MCF 10A (cell line): ENCODE data around the gene SVIL. TPM values are rescaled to one million over a fixed set of nuclear protein-coding genes. Genes with fewer than 3 reads are reported as not detected.

Experiments used
- BruUV-seq: library from RNA; stranded (reverse); fragments of 400-500 nt; replicated peaks from 2 replicates; lab custom pipeline; 2021; lab: Mats Ljungman, UMichigan
- CTCF ChIA-PET: fragments of 300-600 bp; sonication (Branson Sonifier 250); formaldehyde crosslinking; extraction: SDS; loops from one replicate; lab custom pipeline; 2021; ENCODE audit warnings: antibody characterized with exemption, inconsistent platforms; lab: Yijun Ruan, JAX
- POLR2A ChIA-PET: fragments of 300-600, 350-650 bp; sonication (Branson Sonifier 250); formaldehyde crosslinking; extraction: SDS; loops from one replicate; lab custom pipeline; 2020; ENCODE audit warnings: antibody characterized with exemption, inconsistent platforms; lab: Yijun Ruan, JAX
- DNase-seq: peaks from one replicate; pipeline ENCODE4 v3.0.0-alpha.2; 2018; ENCODE audit not compliant: unreplicated experiment
- H3K27ac Mint-ChIP-seq: one replicate; pipeline ENCODE4 v1.8.0; 2022; ENCODE audit warnings: mild to moderate bottlenecking, low read depth, mixed read lengths; ENCODE audit not compliant: unreplicated experiment
- H3K27me3 Mint-ChIP-seq: one replicate; pipeline ENCODE4 v1.8.0; 2022; ENCODE audit warnings: mixed read lengths; ENCODE audit not compliant: insufficient read depth, unreplicated experiment
- H3K36me3 Mint-ChIP-seq: one replicate; pipeline ENCODE4 v1.8.0; 2022; ENCODE audit warnings: mild to moderate bottlenecking, moderate library complexity, mixed read lengths; ENCODE audit not compliant: insufficient read depth, unreplicated experiment
- H3K4me1 Mint-ChIP-seq: one replicate; pipeline ENCODE4 v1.8.0; 2022; ENCODE audit warnings: mixed read lengths; ENCODE audit not compliant: insufficient read depth, unreplicated experiment
- H3K4me3 Mint-ChIP-seq: one replicate; pipeline ENCODE4 v1.8.0; 2022; ENCODE audit warnings: mild to moderate bottlenecking, moderate library complexity, mixed read lengths; ENCODE audit not compliant: unreplicated experiment
- H3K9me3 Mint-ChIP-seq: one replicate; pipeline ENCODE4 v1.8.0; 2022; ENCODE audit warnings: mixed read lengths; ENCODE audit not compliant: unreplicated experiment
- CTCF ChIP-seq: fragments of 200-600 bp; IDR thresholded peaks from one replicate; pipeline ENCODE4 v1.8.0; 2022; ENCODE audit warnings: antibody characterized with exemption, mild to moderate bottlenecking; ENCODE audit not compliant: unreplicated experiment
- intact Hi-C: fragments of 100-400 bp; cut with micrococcal nuclease; formaldehyde crosslinking; loops from 2 replicates; pipeline ENCODE4 v1.14.1; 2022
- total RNA-seq: library from RNA; stranded (reverse); gene quantifications from 2 replicates; pipeline ENCODE4 v1.2.3, GENCODE V29; 2022

The SVIL gene
- total RNA-seq, 1 experiment from 2014 or later, result 43.3 TPM

- ChIA-PET CTCF (no interaction called here), POLR2A (interaction anchor here (0.9 kb wide), 1 partner anchor 277 kb away, joined by 3 read pairs; no protein-coding TSS in a partner anchor)
- no peak overlapping the region for H3K4me3 Mint-ChIP-seq
- H3K4me1 Mint-ChIP-seq, result peaks cover 19% of the 10 kb centered on the region
- no peak for TF ChIP-seq CTCF
- no TSS peak for BruUV-seq
- intact Hi-C loops, result no loop called here
- H3K27me3 Mint-ChIP-seq, result no peaks in the 10 kb centered on the region
- DNase-seq, result no peak
- peaks cover 30% of the 10 kb centered on the region for H3K36me3 Mint-ChIP-seq
- H3K27ac Mint-ChIP-seq, result no peak overlapping the region
- H3K9me3 Mint-ChIP-seq, result peaks cover 13% of the 10 kb centered on the region
Observed at GRCh38 chr10:29670761-29671160, 36.0 kb upstream of the SVIL start.

GRCh38 chr10:29669149-29669548 is 34.4 kb upstream of the SVIL start:
- peaks cover 19% of the 10 kb centered on the region for H3K4me1 Mint-ChIP-seq
- no TSS peak for BruUV-seq
- no peak for TF ChIP-seq CTCF
- no peaks in the 10 kb centered on the region for H3K9me3 Mint-ChIP-seq
- H3K27me3 Mint-ChIP-seq, result no peaks in the 10 kb centered on the region
- no peak overlapping the region for H3K4me3 Mint-ChIP-seq
- ChIA-PET CTCF (no interaction called here), POLR2A (no interaction called here)
- DNase-seq, result peak; percentile 23
- H3K36me3 Mint-ChIP-seq, result peaks cover 27% of the 10 kb centered on the region
- intact Hi-C loops, result no loop called here
- peak overlapping the region; percentile 73 for H3K27ac Mint-ChIP-seq

GRCh38 chr10:29668628-29669027 is 33.9 kb upstream of the SVIL start:
- CTCF ChIA-PET, result no interaction called here
- no peak overlapping the region for H3K4me3 Mint-ChIP-seq
- no TSS peak for BruUV-seq
- peak overlapping the region; percentile 73 for H3K27ac Mint-ChIP-seq
- peak; percentile 73 for DNase-seq
- no peaks in the 10 kb centered on the region for H3K9me3 Mint-ChIP-seq
- H3K4me1 Mint-ChIP-seq, result peaks cover 19% of the 10 kb centered on the region
- intact Hi-C loops, result no loop called here
- H3K27me3 Mint-ChIP-seq, result no peaks in the 10 kb centered on the region
- H3K36me3 Mint-ChIP-seq, result peaks cover 22% of the 10 kb centered on the region
- no peak for TF ChIP-seq CTCF
- POLR2A ChIA-PET, result interaction anchor here (0.5 kb wide), 1 partner anchor 646 kb away, joined by 3 read pairs; no protein-coding TSS in a partner anchor

DNA sequence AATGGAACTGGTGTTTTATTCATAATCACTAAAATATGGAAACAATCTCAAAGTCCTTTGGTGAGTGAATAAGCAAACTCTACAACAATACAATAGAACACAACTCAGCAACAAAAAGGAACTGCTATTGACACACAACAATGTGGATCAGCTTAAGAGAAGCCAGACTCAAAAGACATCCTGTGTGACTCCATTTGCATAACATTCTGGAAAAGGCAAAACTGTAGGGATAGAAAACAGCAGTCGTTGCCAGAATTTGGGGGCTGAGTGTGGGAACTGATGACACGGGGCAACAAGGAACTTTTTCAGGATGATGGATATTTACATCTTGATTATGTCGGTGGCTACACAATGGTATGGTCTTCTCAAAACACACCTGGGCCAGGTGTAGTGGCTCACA is 32.4 kb upstream of the SVIL start:
- DNase-seq, result no peak
- TF ChIP-seq CTCF, result no peak
- no peaks in the 10 kb centered on the region for H3K27me3 Mint-ChIP-seq
- intact Hi-C loops, result no loop called here
- no peak overlapping the region for H3K4me3 Mint-ChIP-seq
- CTCF ChIA-PET, result no interaction called here
- POLR2A ChIA-PET, result interaction anchor here (0.7 kb wide), 1 partner anchor 1365 kb away, joined by 3 read pairs; no protein-coding TSS in a partner anchor
- peaks cover 13% of the 10 kb centered on the region for H3K36me3 Mint-ChIP-seq
- H3K27ac Mint-ChIP-seq, result no peak overlapping the region
- peaks cover 19% of the 10 kb centered on the region for H3K4me1 Mint-ChIP-seq
- no peaks in the 10 kb centered on the region for H3K9me3 Mint-ChIP-seq
- no TSS peak for BruUV-seq
